ENCODE measurements around the gene DYNLT2B.

GRCh38 chr3:196241704-196242103 lies 76.3 kb downstream of the DYNLT2B start:
- TF ChIP-seq CTCF (IDR thresholded peaks at IDR 0.05; ENCODE audit: poor library complexity, severe bottlenecking): no peak
- TF ChIP-seq EP300 (conservative IDR thresholded peaks at IDR 0.05; ENCODE audit: poor library complexity, severe bottlenecking): no peak
- no peak for TF ChIP-seq POLR2AphosphoS5 (IDR thresholded peaks at IDR 0.05)
- no peak for TF ChIP-seq TAF1 (IDR thresholded peaks at IDR 0.05; ENCODE audit: low read depth)
- no peak for TF ChIP-seq REST (IDR thresholded peaks at IDR 0.05; ENCODE audit: borderline replicate concordance)
- TF ChIP-seq EZH2 (IDR thresholded peaks at IDR 0.05; ENCODE audit: borderline replicate concordance, insufficient read depth, low read length, poor library complexity, severe bottlenecking): no peak
- no peak for TF ChIP-seq RAD21 (conservative IDR thresholded peaks at IDR 0.05)
- TF ChIP-seq SMC3 (conservative IDR thresholded peaks at IDR 0.05; ENCODE audit: poor library complexity): no peak
- no peak for TF ChIP-seq MXI1 (conservative IDR thresholded peaks at IDR 0.05; ENCODE audit: poor library complexity, severe bottlenecking)
